T-helper 1 cell treated with Interleukin-12 subunit alpha and Interleukin-12 subunit beta and Interleukin-4 antibody, amounts not matched to agents 30 μg/mL and 1 μg/mL, for 36 hours (primary cell): ENCODE results near the gene SPATA12.

Source experiments
- H3K27ac Mint-ChIP-seq: one replicate; pipeline ENCODE4 v1.8.0; 2021; ENCODE audit warnings: mild to moderate bottlenecking, mixed read lengths
- H3K27me3 Mint-ChIP-seq: one replicate; pipeline ENCODE4 v1.8.0; 2021; ENCODE audit warnings: low read depth, mixed read lengths
- H3K36me3 Mint-ChIP-seq: one replicate; pipeline ENCODE4 v1.8.0; 2021; ENCODE audit warnings: low read depth, mixed read lengths
- H3K4me1 Mint-ChIP-seq: one replicate; pipeline ENCODE4 v1.8.0; 2021; ENCODE audit warnings: low read depth, mixed read lengths
- H3K4me3 Mint-ChIP-seq: one replicate; pipeline ENCODE4 v1.8.0; 2021; ENCODE audit warnings: mild to moderate bottlenecking, moderate library complexity, mixed read lengths
- H3K9me3 Mint-ChIP-seq: one replicate; pipeline ENCODE4 v1.8.0; 2021; ENCODE audit warnings: mixed read lengths

SPATA12 gene, protein sequence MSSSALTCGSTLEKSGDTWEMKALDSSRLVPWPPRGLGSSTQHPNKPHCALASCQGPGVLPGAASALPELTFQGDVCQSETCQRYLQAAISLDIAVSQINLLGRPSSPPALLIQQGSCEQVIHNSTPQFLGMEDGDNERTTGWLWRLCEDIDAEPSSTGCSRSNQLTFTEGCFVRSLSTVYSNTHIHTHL

DNA sequence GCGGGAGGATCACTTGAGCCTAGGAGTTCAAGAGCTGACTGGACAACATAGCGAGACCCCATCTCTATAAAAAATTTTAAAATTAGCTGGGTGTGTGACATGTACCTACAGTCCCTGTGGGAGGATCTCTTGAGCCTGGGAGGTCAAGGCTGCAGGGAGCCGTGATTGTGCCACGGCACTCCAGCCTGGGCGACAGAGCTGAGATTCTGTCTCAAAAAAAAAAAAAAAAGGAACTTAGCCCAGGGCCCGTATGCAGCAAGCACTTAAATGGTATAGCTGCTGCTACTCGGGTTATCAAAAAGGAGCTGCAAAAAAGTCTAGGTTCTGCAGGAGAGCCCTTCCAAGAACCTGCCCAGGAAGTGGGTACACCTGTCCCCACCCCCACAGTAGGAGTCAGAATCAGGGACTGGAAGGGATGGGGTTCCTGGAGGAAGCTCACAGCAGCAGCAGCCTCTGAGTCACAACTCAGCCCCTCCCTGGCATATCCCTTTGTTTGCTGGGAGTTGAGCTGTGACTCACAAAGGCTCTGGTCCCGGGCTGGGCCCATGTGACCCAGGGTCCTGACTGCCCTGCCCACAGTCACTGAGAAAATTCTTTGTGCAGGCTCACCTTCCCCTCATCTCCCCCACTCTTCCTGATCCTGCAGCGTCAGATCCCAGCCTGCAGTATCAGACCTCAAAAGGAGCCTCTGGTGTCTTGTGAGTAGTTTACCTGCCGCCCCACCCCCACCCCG lies at the start of gene SPATA12:
TSS of gene SPATA12 (plus strand) at position 576 of the 733 bp plus-strand sequence. CDS start 13,031 bp downstream, outside the sequence.
- no peaks in the 10 kb centered on the region for H3K27me3 Mint-ChIP-seq
- no peak within 1 kb of the TSS for H3K27ac Mint-ChIP-seq
- H3K9me3 Mint-ChIP-seq: no peaks in the 10 kb centered on the region
- H3K4me1 Mint-ChIP-seq: peaks cover 6% of the 10 kb centered on the region
- no peak within 1 kb of the TSS for H3K4me3 Mint-ChIP-seq
- H3K36me3 Mint-ChIP-seq: no peaks in the 10 kb centered on the region

DNA sequence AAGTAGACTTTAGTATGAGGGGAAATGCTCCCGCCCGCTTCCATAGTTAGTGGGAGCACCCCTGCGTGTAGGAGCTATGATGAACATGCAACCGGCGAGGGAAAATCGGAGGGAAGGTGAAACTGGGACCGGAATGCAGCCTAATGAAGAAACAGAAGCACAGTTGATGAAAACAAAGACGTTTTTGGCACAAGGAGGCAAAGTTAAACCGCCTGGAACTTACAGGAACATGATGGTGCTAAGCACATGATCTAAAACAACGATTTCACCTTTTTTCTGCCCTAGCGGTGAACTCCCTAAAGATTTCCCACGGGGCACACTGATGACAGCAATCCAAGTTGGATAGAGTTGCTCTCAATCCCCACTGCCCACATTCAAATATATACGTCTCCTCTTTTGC lies 49.4 kb upstream of the SPATA12 start:
- Mint-ChIP-seq H3K27me3 (no peaks in the 10 kb centered on the region), H3K4me1 (peaks cover 8% of the 10 kb centered on the region), H3K36me3 (no peaks in the 10 kb centered on the region), H3K4me3 (no peak overlapping the region), H3K27ac (no peak overlapping the region), H3K9me3 (no peaks in the 10 kb centered on the region)

DNA sequence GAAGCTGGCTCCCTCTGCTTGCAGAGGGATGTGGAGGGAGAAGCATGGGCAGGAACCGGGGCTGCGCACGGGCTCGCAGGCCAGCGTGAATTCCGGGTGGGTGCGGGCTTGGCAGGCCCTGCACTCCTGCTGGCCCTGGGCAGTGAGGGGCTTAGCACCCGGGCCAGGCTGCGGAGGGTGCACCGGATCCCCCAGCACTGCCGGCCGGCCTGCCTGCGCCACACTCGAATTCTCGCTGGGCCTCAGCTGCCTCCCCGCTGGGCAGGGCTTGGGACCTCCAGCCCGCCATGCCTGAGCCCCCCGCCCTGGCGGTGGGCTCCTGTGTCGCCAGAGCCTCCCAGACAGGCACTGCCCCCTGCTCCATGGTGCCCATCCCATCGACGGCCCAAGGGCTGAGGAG lies 47.6 kb upstream of the SPATA12 start:
- no peaks in the 10 kb centered on the region for H3K36me3 Mint-ChIP-seq
- H3K4me3 Mint-ChIP-seq: no peak overlapping the region
- no peaks in the 10 kb centered on the region for H3K27me3 Mint-ChIP-seq
- H3K9me3 Mint-ChIP-seq: no peaks in the 10 kb centered on the region
- H3K27ac Mint-ChIP-seq: no peak overlapping the region
- H3K4me1 Mint-ChIP-seq: peaks cover 3% of the 10 kb centered on the region

DNA sequence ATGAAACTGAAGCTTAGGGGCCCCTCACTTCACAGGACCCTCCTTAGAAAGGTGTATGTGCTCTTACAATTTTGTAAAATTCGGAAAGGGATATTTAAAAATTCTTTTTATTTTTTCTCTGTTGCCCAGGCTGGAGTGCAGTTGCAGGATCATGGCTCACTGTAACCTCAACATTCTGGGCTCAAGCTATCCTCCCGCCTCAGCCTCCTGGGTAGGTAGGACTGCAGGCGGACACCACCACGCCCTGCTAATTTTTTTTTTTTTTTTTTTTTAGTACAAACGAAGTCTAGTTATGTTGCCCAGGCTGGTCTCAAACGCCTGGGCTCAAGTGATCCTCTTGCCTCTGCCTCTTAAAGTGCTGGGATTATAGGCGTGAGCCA lies 45.1 kb upstream of the SPATA12 start:
- no peaks in the 10 kb centered on the region for H3K27me3 Mint-ChIP-seq
- H3K9me3 Mint-ChIP-seq: no peaks in the 10 kb centered on the region
- H3K27ac Mint-ChIP-seq: no peak overlapping the region
- H3K36me3 Mint-ChIP-seq: no peaks in the 10 kb centered on the region
- H3K4me1 Mint-ChIP-seq: peaks cover 2% of the 10 kb centered on the region
- no peak overlapping the region for H3K4me3 Mint-ChIP-seq

DNA sequence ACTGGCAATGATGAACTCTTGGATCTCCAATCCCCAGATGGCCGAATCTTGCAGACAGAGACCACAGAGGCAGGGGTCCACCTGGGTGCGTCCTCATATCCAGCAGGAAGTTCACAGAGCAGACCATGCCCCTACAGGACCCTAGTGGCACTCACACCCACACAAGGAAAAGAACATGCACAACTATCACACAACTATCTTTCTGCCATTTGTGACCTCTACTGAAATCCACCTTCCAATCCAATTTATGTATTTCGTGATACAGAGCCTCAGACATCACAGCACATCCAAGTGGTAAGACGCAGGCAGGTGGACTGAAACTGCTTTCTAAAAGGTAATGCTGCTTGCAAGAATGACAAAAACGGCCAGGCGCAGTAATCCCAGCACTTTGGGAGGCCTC lies 44.6 kb upstream of the SPATA12 start:
- Mint-ChIP-seq H3K27ac (no peak overlapping the region), H3K4me3 (no peak overlapping the region), H3K9me3 (no peaks in the 10 kb centered on the region), H3K27me3 (no peaks in the 10 kb centered on the region), H3K4me1 (peaks cover 2% of the 10 kb centered on the region), H3K36me3 (no peaks in the 10 kb centered on the region)

DNA sequence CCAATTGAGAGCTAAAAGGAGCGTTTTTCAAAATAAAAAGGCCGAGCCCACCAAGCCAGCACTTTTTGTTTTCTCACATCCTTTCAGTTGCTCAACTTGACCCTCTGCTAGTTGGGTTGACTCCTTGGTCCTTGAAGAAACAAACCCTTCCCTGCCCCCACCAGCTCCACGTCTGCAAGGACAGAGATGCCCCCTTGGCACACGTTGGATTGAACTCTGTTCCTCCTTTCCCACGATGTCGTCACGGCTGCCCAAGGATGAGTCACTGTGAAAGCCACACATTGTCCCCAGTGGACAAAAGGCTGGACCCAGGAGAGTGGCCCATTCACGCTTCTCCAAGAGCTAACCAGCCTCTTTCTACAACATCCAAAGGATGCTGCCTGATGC lies 43.0 kb upstream of the SPATA12 start:
- Mint-ChIP-seq H3K27me3 (no peaks in the 10 kb centered on the region), H3K27ac (no peak overlapping the region), H3K9me3 (no peaks in the 10 kb centered on the region), H3K4me1 (peaks cover 2% of the 10 kb centered on the region), H3K4me3 (no peak overlapping the region), H3K36me3 (no peaks in the 10 kb centered on the region)

DNA sequence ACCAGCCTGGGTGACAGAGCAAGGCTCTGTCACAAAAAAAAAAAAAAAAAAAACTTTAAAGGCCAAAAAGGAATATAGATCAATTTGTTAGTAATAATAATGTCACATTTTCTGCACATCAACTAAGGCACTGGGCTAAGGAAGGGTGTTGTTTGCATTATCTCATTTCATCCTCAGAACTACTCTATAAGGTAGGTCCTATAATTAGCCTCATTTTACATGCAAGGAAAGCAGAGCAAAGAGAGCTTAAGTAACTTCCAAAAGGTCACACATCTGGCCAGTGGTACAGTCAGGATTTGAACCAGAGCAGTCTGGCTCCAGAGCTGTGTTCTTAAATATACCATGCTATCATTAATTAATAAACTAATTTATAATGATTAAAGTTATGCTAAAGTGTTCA lies 42.2 kb upstream of the SPATA12 start:
- H3K27ac Mint-ChIP-seq: no peak overlapping the region
- no peak overlapping the region for H3K4me3 Mint-ChIP-seq
- no peaks in the 10 kb centered on the region for H3K9me3 Mint-ChIP-seq
- H3K27me3 Mint-ChIP-seq: no peaks in the 10 kb centered on the region
- H3K4me1 Mint-ChIP-seq: peaks cover 2% of the 10 kb centered on the region
- H3K36me3 Mint-ChIP-seq: no peaks in the 10 kb centered on the region

DNA sequence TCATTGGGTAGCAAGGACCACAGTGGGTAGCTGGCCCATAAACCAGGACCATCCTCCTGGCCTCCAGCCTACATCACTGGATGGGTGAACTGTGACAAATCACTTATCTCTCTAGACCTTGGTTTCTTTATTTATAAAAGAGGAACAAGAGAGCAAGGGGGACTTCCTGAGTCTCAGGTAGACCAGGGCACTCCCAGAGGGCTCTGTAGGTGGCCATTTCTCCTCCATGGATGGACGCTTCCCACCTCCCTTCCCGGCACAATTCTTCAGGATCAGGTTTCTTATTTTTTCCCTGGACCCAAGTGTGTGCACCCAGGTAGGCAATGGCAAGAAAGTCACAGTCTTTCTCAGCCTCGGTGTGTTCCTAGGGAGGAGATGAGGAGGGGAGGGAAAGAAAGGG lies 41.4 kb upstream of the SPATA12 start:
- Mint-ChIP-seq H3K9me3 (no peaks in the 10 kb centered on the region), H3K27me3 (no peaks in the 10 kb centered on the region), H3K36me3 (no peaks in the 10 kb centered on the region), H3K27ac (no peak overlapping the region), H3K4me1 (peaks cover 2% of the 10 kb centered on the region), H3K4me3 (no peak overlapping the region)

DNA sequence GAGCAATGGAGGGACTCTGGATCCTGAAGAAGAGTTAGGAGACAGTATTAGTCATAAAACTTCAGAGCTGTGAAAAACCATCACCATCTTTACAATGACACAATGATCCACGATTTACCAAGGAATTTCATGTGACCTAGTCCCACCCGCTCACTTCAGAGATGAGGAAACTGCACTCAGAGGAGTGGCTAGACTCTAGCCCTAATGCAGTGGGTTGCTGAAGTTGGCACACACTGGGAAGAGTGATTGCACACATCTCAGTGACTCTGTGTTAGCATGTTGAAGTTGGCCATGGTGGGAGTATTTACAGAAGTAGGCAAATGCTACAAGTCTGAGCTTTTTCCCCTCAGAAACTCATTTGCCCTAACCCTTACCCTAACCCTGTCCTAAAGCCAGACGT lies 35.2 kb upstream of the SPATA12 start:
- H3K4me1 Mint-ChIP-seq: no peaks in the 10 kb centered on the region
- no peaks in the 10 kb centered on the region for H3K9me3 Mint-ChIP-seq
- H3K27ac Mint-ChIP-seq: no peak overlapping the region
- no peak overlapping the region for H3K4me3 Mint-ChIP-seq
- H3K36me3 Mint-ChIP-seq: no peaks in the 10 kb centered on the region
- H3K27me3 Mint-ChIP-seq: peaks cover 10% of the 10 kb centered on the region

DNA sequence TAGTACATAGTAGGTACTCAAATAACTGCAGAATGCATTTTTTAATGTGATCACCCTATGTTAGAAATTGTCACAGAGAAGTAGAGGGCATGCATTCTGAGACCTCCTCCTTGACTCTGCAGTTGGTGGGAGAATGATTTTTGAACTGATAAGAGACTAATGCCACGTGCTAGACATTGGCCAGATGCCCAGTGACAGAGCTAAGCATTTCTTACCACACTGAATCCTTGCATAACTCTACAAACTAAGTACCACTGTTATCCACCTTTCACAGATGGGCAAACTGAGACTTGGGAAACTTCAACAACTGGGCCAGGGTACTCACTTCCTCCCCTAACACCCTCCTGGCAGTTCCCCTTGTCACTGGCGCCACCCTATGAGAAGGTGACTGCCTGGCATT lies 33.5 kb upstream of the SPATA12 start:
- Mint-ChIP-seq H3K4me3 (no peak overlapping the region), H3K27ac (no peak overlapping the region), H3K9me3 (no peaks in the 10 kb centered on the region), H3K27me3 (peaks cover 16% of the 10 kb centered on the region), H3K4me1 (no peaks in the 10 kb centered on the region), H3K36me3 (no peaks in the 10 kb centered on the region)

DNA sequence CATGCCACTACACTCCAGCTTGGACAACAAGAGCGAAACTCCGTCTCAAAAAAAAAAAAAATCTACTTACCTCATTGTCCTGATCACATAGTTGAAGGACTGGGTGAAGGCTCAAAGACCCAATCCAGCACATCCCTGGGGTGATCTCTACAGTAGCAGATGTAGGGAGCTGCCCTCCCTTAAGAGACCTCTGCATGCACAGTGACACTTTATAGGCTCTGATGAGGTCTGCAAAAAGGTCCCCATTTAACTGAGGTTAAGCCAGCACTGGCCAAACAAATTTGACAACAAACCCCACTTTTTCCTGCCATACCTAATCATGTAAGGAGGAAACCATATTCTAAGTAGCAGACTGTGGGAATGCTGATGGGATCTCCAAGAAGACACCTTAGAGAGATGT lies 31.1 kb upstream of the SPATA12 start:
- H3K9me3 Mint-ChIP-seq: no peaks in the 10 kb centered on the region
- no peaks in the 10 kb centered on the region for H3K36me3 Mint-ChIP-seq
- H3K27me3 Mint-ChIP-seq: peaks cover 25% of the 10 kb centered on the region
- H3K4me1 Mint-ChIP-seq: no peaks in the 10 kb centered on the region
- no peak overlapping the region for H3K27ac Mint-ChIP-seq
- no peak overlapping the region for H3K4me3 Mint-ChIP-seq

DNA sequence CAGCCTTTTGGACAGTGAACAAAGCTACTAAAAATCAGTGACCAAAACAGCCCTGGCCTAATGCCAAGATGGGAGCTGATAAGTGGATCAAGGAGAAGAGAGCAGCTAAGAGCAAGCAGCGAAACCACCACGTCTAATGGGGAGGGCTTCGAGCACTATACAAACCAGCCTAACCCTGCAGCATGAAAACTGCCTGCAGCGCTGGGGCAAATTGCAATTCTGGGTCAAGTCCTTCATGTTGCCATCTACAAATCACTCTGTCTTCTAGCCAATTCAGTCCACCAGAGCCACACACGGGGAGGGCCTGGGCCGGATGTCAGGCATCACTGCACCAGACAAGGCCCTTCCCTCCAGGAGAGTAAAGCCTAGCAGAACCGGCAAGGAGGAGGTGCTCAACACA lies 30.5 kb upstream of the SPATA12 start:
- no peak overlapping the region for H3K4me3 Mint-ChIP-seq
- peaks cover 25% of the 10 kb centered on the region for H3K27me3 Mint-ChIP-seq
- no peaks in the 10 kb centered on the region for H3K4me1 Mint-ChIP-seq
- H3K9me3 Mint-ChIP-seq: no peaks in the 10 kb centered on the region
- no peak overlapping the region for H3K27ac Mint-ChIP-seq
- H3K36me3 Mint-ChIP-seq: no peaks in the 10 kb centered on the region

DNA sequence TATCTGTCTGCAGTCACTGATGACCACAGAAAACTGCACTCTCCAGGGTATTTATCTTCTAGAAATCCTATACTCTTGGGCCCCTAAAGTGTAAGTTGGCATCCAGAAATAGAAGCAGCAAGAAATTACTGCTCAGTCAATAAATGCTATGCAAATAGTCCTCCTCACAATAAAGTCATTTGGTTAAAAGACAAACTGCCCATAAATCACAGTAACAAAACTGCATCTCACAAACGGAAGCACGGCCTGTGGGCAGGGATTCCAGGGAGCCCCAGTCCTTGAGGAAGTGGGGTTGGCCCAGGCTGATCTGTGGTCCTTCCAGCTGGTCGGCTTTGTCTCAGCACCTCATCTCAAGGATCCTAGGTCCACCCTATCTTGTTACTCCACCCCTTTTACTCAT lies 29.7 kb upstream of the SPATA12 start:
- Mint-ChIP-seq H3K4me3 (no peak overlapping the region), H3K4me1 (no peaks in the 10 kb centered on the region), H3K27me3 (peaks cover 23% of the 10 kb centered on the region), H3K36me3 (no peaks in the 10 kb centered on the region), H3K9me3 (no peaks in the 10 kb centered on the region), H3K27ac (no peak overlapping the region)

DNA sequence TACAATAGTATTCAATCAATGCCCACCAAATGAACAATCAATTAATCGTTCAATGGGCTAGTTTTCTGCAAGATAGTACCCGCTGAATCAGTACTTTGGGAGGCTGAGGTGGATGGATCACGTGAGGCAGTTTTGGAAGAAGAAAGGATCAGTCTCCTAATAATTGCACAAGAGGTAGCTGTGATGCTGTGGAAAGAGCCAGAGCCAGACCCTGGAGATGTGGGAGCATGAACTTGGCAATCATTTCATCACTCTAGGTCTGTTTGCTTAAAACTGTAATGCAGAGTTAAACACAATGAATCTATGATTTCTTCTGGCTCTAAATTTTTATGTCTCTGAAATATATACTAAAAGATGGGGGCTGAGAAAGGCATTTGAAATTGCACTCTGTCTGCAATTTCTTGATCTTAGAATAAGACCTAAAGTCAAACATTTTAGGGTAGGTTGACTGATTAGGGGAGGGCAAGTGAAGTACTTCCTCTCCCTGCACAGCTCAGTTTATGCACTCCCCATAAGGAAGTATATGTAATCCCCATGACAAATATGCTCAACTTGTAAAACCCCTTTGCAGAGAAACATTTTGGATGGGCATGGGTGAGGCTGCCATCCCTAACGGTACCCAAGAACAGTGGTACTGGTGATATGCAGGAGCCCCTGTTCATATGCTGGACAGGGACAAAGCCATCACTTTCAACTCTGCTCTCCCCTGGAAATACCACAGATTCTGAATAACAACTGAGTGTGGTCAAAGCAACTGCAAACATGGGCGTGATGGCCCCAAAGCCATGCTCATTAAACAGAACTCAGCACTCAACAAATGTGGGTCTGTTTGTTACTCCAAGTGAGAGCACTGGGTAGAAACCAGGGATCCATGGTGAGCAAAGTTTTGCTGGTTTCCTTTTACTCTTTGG lies 28.6 kb upstream of the SPATA12 start:
- Mint-ChIP-seq H3K27ac (no peak overlapping the region), H3K4me3 (no peak overlapping the region), H3K36me3 (no peaks in the 10 kb centered on the region), H3K9me3 (no peaks in the 10 kb centered on the region), H3K27me3 (peaks cover 20% of the 10 kb centered on the region), H3K4me1 (no peaks in the 10 kb centered on the region)

DNA sequence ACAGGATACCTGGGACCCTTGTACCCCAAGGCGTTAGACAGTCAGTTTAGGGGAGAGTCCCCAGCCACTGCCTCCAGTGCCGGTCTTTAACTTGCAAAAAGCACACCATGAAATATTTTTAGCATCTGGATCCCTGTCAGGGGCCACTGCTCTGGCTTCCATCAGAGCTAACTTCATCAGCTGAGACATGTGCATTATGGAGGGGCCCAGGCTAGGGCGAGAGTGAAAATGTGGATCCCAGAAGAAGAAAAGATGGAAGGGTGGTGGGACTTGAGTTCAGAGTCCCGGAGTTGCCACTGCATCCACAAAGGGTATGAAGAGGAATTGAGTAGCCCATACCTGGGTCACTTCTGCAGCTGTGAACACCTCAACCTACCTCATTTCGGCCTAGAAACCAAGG lies 23.5 kb upstream of the SPATA12 start:
- H3K4me3 Mint-ChIP-seq: no peak overlapping the region
- H3K9me3 Mint-ChIP-seq: no peaks in the 10 kb centered on the region
- H3K36me3 Mint-ChIP-seq: no peaks in the 10 kb centered on the region
- no peak overlapping the region for H3K27ac Mint-ChIP-seq
- H3K27me3 Mint-ChIP-seq: peaks cover 12% of the 10 kb centered on the region
- H3K4me1 Mint-ChIP-seq: no peaks in the 10 kb centered on the region
